ENCODE results near the gene EVC2.
A peak's percentile ranks its signal among the peaks of the same experiment; 100 is the strongest.

EVC2 gene, protein sequence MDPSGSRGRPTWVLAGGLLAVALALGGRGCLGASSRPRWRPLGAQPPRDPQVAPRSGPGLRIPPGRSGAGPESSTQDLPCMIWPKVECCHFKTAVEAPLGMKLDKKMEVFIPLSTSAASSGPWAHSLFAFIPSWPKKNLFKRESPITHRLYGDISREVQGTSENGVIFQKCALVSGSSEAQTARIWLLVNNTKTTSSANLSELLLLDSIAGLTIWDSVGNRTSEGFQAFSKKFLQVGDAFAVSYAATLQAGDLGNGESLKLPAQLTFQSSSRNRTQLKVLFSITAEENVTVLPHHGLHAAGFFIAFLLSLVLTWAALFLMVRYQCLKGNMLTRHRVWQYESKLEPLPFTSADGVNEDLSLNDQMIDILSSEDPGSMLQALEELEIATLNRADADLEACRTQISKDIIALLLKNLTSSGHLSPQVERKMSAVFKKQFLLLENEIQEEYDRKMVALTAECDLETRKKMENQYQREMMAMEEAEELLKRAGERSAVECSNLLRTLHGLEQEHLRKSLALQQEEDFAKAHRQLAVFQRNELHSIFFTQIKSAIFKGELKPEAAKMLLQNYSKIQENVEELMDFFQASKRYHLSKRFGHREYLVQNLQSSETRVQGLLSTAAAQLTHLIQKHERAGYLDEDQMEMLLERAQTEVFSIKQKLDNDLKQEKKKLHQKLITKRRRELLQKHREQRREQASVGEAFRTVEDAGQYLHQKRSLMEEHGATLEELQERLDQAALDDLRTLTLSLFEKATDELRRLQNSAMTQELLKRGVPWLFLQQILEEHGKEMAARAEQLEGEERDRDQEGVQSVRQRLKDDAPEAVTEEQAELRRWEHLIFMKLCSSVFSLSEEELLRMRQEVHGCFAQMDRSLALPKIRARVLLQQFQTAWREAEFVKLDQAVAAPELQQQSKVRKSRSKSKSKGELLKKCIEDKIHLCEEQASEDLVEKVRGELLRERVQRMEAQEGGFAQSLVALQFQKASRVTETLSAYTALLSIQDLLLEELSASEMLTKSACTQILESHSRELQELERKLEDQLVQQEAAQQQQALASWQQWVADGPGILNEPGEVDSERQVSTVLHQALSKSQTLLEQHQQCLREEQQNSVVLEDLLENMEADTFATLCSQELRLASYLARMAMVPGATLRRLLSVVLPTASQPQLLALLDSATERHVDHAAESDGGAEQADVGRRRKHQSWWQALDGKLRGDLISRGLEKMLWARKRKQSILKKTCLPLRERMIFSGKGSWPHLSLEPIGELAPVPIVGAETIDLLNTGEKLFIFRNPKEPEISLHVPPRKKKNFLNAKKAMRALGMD

GRCh38 chr4:5708449-5709206, at the start of gene EVC2:
Gene EVC2 (minus strand): TSS chr4:5708559. CDS start chr4:5708513, 46 bp downstream.
- H3K4me3 ChIP-seq (ENCODE audit: low read length): peak within 1 kb of the TSS; percentile 79
- TF ChIP-seq, protein P1, sequence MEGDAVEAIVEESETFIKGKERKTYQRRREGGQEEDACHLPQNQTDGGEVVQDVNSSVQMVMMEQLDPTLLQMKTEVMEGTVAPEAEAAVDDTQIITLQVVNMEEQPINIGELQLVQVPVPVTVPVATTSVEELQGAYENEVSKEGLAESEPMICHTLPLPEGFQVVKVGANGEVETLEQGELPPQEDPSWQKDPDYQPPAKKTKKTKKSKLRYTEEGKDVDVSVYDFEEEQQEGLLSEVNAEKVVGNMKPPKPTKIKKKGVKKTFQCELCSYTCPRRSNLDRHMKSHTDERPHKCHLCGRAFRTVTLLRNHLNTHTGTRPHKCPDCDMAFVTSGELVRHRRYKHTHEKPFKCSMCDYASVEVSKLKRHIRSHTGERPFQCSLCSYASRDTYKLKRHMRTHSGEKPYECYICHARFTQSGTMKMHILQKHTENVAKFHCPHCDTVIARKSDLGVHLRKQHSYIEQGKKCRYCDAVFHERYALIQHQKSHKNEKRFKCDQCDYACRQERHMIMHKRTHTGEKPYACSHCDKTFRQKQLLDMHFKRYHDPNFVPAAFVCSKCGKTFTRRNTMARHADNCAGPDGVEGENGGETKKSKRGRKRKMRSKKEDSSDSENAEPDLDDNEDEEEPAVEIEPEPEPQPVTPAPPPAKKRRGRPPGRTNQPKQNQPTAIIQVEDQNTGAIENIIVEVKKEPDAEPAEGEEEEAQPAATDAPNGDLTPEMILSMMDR (conservative IDR thresholded peaks at IDR 0.05; ENCODE audit: low read length): no peak
- DNase-seq (ENCODE audit: low read depth): peak; percentile 72

DNA sequence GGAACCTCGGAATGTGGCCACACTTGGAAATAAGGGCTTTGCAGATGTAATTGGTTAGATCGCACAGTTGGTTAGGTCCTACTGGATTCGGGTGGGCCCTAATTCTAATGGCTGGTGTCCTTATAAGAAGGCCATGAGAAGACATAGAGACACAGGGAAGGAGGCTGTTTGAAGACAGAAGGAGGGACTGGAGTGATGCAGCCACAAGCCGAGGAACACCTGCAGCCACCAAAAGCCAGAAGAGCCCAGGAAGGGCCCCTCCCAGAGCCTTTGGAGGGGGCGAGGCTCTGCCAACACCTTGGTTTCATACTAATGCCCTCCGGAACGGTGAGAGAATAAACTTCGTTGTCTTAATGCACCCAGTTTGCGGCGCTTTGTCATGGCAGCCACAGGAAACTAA, 49.6 kb upstream of the EVC2 start:
- DNase-seq (ENCODE audit: low read depth): no peak
- TF ChIP-seq, protein P1 (conservative IDR thresholded peaks at IDR 0.05; ENCODE audit: low read length): no peak
- no peak overlapping the region for H3K4me3 ChIP-seq (ENCODE audit: low read length)

GRCh38 chr4:5757536-5757935, 49.2 kb upstream of the EVC2 start:
- peak; percentile 19 for DNase-seq (ENCODE audit: low read depth)
- TF ChIP-seq, protein P1 (conservative IDR thresholded peaks at IDR 0.05; ENCODE audit: low read length): no peak
- no peak overlapping the region for H3K4me3 ChIP-seq (ENCODE audit: low read length)

DNA sequence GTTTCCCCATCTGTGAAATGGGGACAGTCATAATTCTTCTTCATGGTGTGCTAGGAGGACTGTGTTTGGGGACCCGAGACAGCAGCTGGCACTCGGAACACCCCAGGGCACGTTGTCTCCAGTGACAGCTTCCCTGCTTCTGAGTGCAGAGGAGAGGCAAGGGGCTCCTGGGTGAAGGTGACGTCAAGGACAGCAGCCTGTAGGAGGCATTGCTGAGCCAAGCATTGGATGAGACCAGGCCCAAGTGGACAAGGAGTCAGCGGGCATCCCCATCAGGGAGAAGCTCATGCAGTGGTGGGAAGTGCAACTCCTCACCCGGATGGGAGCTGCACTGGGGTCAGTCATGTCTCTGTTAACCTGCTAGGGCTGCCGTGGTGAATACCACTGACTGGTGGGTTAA, 48.7 kb upstream of the EVC2 start:
- H3K4me3 ChIP-seq (ENCODE audit: low read length): no peak overlapping the region
- no peak for DNase-seq (ENCODE audit: low read depth)
- TF ChIP-seq, protein P1 (conservative IDR thresholded peaks at IDR 0.05; ENCODE audit: low read length): no peak

- TF ChIP-seq, protein P1 (conservative IDR thresholded peaks at IDR 0.05; ENCODE audit: low read length): no peak
- no peak for DNase-seq (ENCODE audit: low read depth)
- no peak overlapping the region for H3K4me3 ChIP-seq (ENCODE audit: low read length)
These were observed 47.9 kb upstream of the EVC2 start for GRCh38 chr4:5756271-5756670.

DNA sequence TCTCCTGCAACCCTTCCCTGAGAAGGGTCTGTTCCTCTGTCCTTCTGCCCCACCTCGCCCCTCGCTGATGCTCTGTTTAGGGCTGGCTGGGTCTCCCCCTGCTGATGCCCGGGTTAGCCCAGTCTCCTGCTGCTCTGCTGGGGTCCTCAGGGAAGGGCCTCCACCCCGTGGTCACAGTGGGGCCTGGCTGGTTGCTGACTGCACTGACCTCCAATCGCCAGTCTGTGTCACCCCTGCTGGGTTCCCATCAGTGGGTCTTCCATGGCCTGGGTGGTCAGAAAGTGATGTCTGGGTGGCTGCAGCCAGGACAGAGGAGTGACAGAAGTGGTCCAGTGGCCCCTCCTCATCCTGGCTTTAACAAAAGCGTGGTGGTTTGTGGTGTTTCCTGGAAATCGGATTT, 47.3 kb upstream of the EVC2 start:
- no peak overlapping the region for H3K4me3 ChIP-seq (ENCODE audit: low read length)
- DNase-seq (ENCODE audit: low read depth): no peak
- TF ChIP-seq, protein P1 (conservative IDR thresholded peaks at IDR 0.05; ENCODE audit: low read length): no peak

Measured in AG10803 (cell line).